Measurements from ENCODE around the gene RPS18.
A peak's percentile ranks its signal among the peaks of the same experiment; 100 is the strongest.

RPS18 gene

GRCh38 chr6:33248932-33249731 is 22.7 kb upstream of the RPS18 start:
- Histone ChIP-seq H3K79me2 (no peaks in the 10 kb centered on the region), H3K4me1 (peaks cover 10% of the 10 kb centered on the region)

GRCh38 chr6:33249732-33250630 is 21.9 kb upstream of the RPS18 start:
- Histone ChIP-seq H3K36me3 (ENCODE audit: control insufficient read depth, insufficient read depth, low read length) (no peaks in the 10 kb centered on the region), H2AFZ (peak overlapping the region; percentile 89), H3K79me2 (no peaks in the 10 kb centered on the region), H3K27ac (peak overlapping the region; percentile 94), H3K27me3 (ENCODE audit: control insufficient read depth, insufficient read depth, low read length) (no peaks in the 10 kb centered on the region), H3K4me2 (ENCODE audit: low read length) (peak overlapping the region; percentile 93), H3K4me1 (peaks cover 10% of the 10 kb centered on the region), H3K4me3 (ENCODE audit: low read depth, low read length) (peak overlapping the region; percentile 71), H3K9me3 (ENCODE audit: control insufficient read depth, low read length) (no peaks in the 10 kb centered on the region), H3K9ac (peak overlapping the region; percentile 42)
- TF ChIP-seq, protein P1, sequence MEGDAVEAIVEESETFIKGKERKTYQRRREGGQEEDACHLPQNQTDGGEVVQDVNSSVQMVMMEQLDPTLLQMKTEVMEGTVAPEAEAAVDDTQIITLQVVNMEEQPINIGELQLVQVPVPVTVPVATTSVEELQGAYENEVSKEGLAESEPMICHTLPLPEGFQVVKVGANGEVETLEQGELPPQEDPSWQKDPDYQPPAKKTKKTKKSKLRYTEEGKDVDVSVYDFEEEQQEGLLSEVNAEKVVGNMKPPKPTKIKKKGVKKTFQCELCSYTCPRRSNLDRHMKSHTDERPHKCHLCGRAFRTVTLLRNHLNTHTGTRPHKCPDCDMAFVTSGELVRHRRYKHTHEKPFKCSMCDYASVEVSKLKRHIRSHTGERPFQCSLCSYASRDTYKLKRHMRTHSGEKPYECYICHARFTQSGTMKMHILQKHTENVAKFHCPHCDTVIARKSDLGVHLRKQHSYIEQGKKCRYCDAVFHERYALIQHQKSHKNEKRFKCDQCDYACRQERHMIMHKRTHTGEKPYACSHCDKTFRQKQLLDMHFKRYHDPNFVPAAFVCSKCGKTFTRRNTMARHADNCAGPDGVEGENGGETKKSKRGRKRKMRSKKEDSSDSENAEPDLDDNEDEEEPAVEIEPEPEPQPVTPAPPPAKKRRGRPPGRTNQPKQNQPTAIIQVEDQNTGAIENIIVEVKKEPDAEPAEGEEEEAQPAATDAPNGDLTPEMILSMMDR (IDR thresholded peaks at IDR 0.05), result no peak

More at GRCh38 chr6:33248932-33249731, 22.7 kb upstream of the RPS18 start:
- no peaks in the 10 kb centered on the region for H3K36me3 ChIP-seq (ENCODE audit: control insufficient read depth, insufficient read depth, low read length)
- no peaks in the 10 kb centered on the region for H3K9me3 ChIP-seq (ENCODE audit: control insufficient read depth, low read length)
- TF ChIP-seq, protein P1 (IDR thresholded peaks at IDR 0.05), result peak; percentile 21
- no peaks in the 10 kb centered on the region for H3K27me3 ChIP-seq (ENCODE audit: control insufficient read depth, insufficient read depth, low read length)
- peak overlapping the region; percentile 71 for H3K4me3 ChIP-seq (ENCODE audit: low read depth, low read length)
- H3K27ac ChIP-seq, result peak overlapping the region; percentile 94
- H3K4me2 ChIP-seq (ENCODE audit: low read length), result peak overlapping the region; percentile 93
- peak overlapping the region; percentile 42 for H3K9ac ChIP-seq
- H2AFZ ChIP-seq, result peak overlapping the region; percentile 89

GRCh38 chr6:33250731-33251130 is 21.1 kb upstream of the RPS18 start:
- Histone ChIP-seq H3K4me1 (peaks cover 10% of the 10 kb centered on the region), H3K9me3 (ENCODE audit: control insufficient read depth, low read length) (no peaks in the 10 kb centered on the region), H3K4me2 (ENCODE audit: low read length) (no peak overlapping the region), H3K79me2 (no peaks in the 10 kb centered on the region), H3K9ac (no peak overlapping the region), H3K27ac (no peak overlapping the region), H3K4me3 (ENCODE audit: low read depth, low read length) (no peak overlapping the region), H3K36me3 (ENCODE audit: control insufficient read depth, insufficient read depth, low read length) (no peaks in the 10 kb centered on the region), H2AFZ (no peak overlapping the region), H3K27me3 (ENCODE audit: control insufficient read depth, insufficient read depth, low read length) (no peaks in the 10 kb centered on the region)
- TF ChIP-seq, protein P1 (IDR thresholded peaks at IDR 0.05), result no peak

GRCh38 chr6:33251395-33252012 is 20.4 kb upstream of the RPS18 start:
- Histone ChIP-seq H3K27ac (no peak overlapping the region), H3K79me2 (no peaks in the 10 kb centered on the region), H3K4me3 (ENCODE audit: low read depth, low read length) (no peak overlapping the region), H2AFZ (no peak overlapping the region), H3K9ac (no peak overlapping the region), H3K27me3 (ENCODE audit: control insufficient read depth, insufficient read depth, low read length) (no peaks in the 10 kb centered on the region), H3K36me3 (ENCODE audit: control insufficient read depth, insufficient read depth, low read length) (no peaks in the 10 kb centered on the region), H3K9me3 (ENCODE audit: control insufficient read depth, low read length) (no peaks in the 10 kb centered on the region), H3K4me2 (ENCODE audit: low read length) (no peak overlapping the region), H3K4me1 (peaks cover 10% of the 10 kb centered on the region)
- TF ChIP-seq, protein P1 (IDR thresholded peaks at IDR 0.05), result no peak
